HL-60 (cell line): ENCODE results near the gene VPS41.

ENCODE experiments used
- GABPA ChIP-seq: IDR thresholded peaks from 2 replicates; pipeline ENCODE4 v1.6.1; 2012; ENCODE audit warnings: low read depth
- POLR2AphosphoS5 ChIP-seq: IDR thresholded peaks from 2 replicates; pipeline ENCODE4 v1.6.1; 2012; ENCODE audit warnings: low read depth
- REST ChIP-seq: IDR thresholded peaks from 2 replicates; pipeline ENCODE4 v1.6.1; 2012; ENCODE audit warnings: low read depth; ENCODE audit not compliant: insufficient replicate concordance
- TF ChIP-seq, protein P1 (sequence below): IDR thresholded peaks from one replicate; pipeline ENCODE4 v1.5.1; 2011; ENCODE audit warnings: low read length, control low read depth, inconsistent platforms; ENCODE audit not compliant: insufficient read depth

- TF ChIP-seq, protein P1, sequence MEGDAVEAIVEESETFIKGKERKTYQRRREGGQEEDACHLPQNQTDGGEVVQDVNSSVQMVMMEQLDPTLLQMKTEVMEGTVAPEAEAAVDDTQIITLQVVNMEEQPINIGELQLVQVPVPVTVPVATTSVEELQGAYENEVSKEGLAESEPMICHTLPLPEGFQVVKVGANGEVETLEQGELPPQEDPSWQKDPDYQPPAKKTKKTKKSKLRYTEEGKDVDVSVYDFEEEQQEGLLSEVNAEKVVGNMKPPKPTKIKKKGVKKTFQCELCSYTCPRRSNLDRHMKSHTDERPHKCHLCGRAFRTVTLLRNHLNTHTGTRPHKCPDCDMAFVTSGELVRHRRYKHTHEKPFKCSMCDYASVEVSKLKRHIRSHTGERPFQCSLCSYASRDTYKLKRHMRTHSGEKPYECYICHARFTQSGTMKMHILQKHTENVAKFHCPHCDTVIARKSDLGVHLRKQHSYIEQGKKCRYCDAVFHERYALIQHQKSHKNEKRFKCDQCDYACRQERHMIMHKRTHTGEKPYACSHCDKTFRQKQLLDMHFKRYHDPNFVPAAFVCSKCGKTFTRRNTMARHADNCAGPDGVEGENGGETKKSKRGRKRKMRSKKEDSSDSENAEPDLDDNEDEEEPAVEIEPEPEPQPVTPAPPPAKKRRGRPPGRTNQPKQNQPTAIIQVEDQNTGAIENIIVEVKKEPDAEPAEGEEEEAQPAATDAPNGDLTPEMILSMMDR, result no peak
- no peak for TF ChIP-seq POLR2AphosphoS5
- TF ChIP-seq REST, result no peak
- TF ChIP-seq GABPA, result no peak
Measured at GRCh38 chr7:38822549-38822948, 86.4 kb downstream of the VPS41 start.
